ENCODE measurements around the gene PNMT. TPM values are rescaled to one million over a fixed set of nuclear protein-coding genes. Genes with fewer than 3 reads are reported as not detected.

PNMT gene
- total and polyA plus RNA-seq, 2 of the 4 experiments (the other 2 are of a cell fraction), result not detected

GRCh38 chr17:39631403-39631802 is 36.9 kb upstream of the PNMT start:
- DNase-seq, result no peak
- 57% methylated on average over 2 of the region's 6 CpGs; no CpG with 5 or more reads in 1 of the 2 experiments for WGBS, 2 experiments (ENCODE audit: extremely low coverage in 2 of 2, insufficient read length in 1 of 2)
- H4K8ac ChIP-seq (ENCODE audit: low read depth in 2 of 2, low read length in 2 of 2), result no peak overlapping the region
- H3K4me2 ChIP-seq (ENCODE audit: low read depth, low read length), result no peak overlapping the region
- H3K9me1 ChIP-seq (ENCODE audit: insufficient read depth, low read length), result peaks cover 7% of the 10 kb centered on the region; the same call in 1 of the 2 replicates
- no peak overlapping the region for H2BK120ac ChIP-seq (ENCODE audit: low read depth, low read length)
- BruUV-seq (replicated peaks), result no TSS peak
- no peak overlapping the region for H3K56ac ChIP-seq (ENCODE audit: extremely low read depth, insufficient read depth, low read length)
- no peak overlapping the region for H3K4ac ChIP-seq (ENCODE audit: low read depth, low read length)
- no peak overlapping the region for H2BK5ac ChIP-seq (ENCODE audit: low read depth, low read length, poor library complexity, severe bottlenecking)
- H3K79me1 ChIP-seq (ENCODE audit: low read depth in 1 of 2, low read length in 2 of 2), result peaks cover 0 to 3% of the 10 kb centered on the region in 2 experiments; a peak in 1 of 4 replicates
- H3K36me3 ChIP-seq (ENCODE audit: control insufficient read depth, insufficient read depth, low read length), result no peaks in the 10 kb centered on the region
- H2AFZ ChIP-seq (replicated peaks; ENCODE audit: low read length, poor library complexity), result no peak overlapping the region
- intact Hi-C loops (cut with micrococcal nuclease) (no loop called here), in situ Hi-C loops (cut with MboI; ENCODE audit: low sequenced_read_pairs) (no loop called here), dilution Hi-C loops (cut with HindIII; ENCODE audit: low sequenced_read_pairs, unreplicated experiment) (no loop called here)
- H3K23ac ChIP-seq (ENCODE audit: low read depth, low read length), result no peak overlapping the region
- H3K27ac ChIP-seq (ENCODE audit: insufficient read depth, low read length), result no peak overlapping the region
- H4K91ac ChIP-seq (ENCODE audit: insufficient read depth, low read depth, low read length), result no peak overlapping the region
- no peaks in the 10 kb centered on the region for H4K20me1 ChIP-seq (ENCODE audit: insufficient read depth, low read length)
- H3K9ac ChIP-seq (ENCODE audit: low read depth, low read length), result no peak overlapping the region
- no peak overlapping the region for H2AK5ac ChIP-seq (ENCODE audit: low read depth, low read length)
- H3K4me1 ChIP-seq (ENCODE audit: control insufficient read depth, insufficient read depth, low read length), result peaks cover 6% of the 10 kb centered on the region
- ChIA-PET POLR2A (ENCODE audit: unreplicated experiment) (no interaction called here), CTCF (interaction anchor here (2.2 kb wide), 1 partner anchor 10 kb away, joined by 9 read pairs; no protein-coding TSS in a partner anchor)
- peaks cover 61% of the 10 kb centered on the region for H3K27me3 ChIP-seq (ENCODE audit: control insufficient read depth, insufficient read depth, low read length)
- no peak overlapping the region for H2BK20ac ChIP-seq (ENCODE audit: low read depth, low read length)
- TF ChIP-seq RFX5 (IDR thresholded peaks at IDR 0.05; ENCODE audit: low read depth, low read length), result no peak
- no peak for TF ChIP-seq CTCF (conservative IDR thresholded peaks at IDR 0.05; ENCODE audit: low read depth, low read length)
- no peak for TF ChIP-seq POLR2A (IDR thresholded peaks at IDR 0.05; ENCODE audit: low read depth, low read length)
- no peak for TF ChIP-seq CEBPB (IDR thresholded peaks at IDR 0.05; ENCODE audit: low read depth, low read length)
- TF ChIP-seq USF2 (IDR thresholded peaks at IDR 0.05; ENCODE audit: low read depth, low read length), result no peak
- no peak overlapping the region for H3K4me3 ChIP-seq (ENCODE audit: insufficient read depth, low read depth, low read length)
- H2AK9ac ChIP-seq (replicated peaks; ENCODE audit: low read depth, low read length, poor library complexity), result no peak overlapping the region
- no peak overlapping the region for H3K14ac ChIP-seq (replicated peaks; ENCODE audit: low read depth, low read length)
- no peak overlapping the region for H4K5ac ChIP-seq (ENCODE audit: low read depth, low read length)
- H3K9me3 ChIP-seq (ENCODE audit: control insufficient read depth, insufficient read depth, low read length), result no peaks in the 10 kb centered on the region
- no peak overlapping the region for H2BK15ac ChIP-seq (ENCODE audit: low read depth, low read length)
- H3K18ac ChIP-seq (ENCODE audit: low read depth, low read length), result no peak overlapping the region
- no peak for ATAC-seq (ENCODE audit: low read depth)

Data from IMR-90 (cell line).